ENCODE data around the gene SORCS2.

The SORCS2 gene

GRCh38 chr4:7661066-7661748 is 468.9 kb downstream of the SORCS2 start:
- H3K27ac Mint-ChIP-seq, result no peak overlapping the region
- no peaks in the 10 kb centered on the region for H3K27me3 Mint-ChIP-seq (ENCODE audit: low read depth)
- no peaks in the 10 kb centered on the region for H3K4me1 Mint-ChIP-seq (ENCODE audit: low read depth)
- H3K4me3 Mint-ChIP-seq, result no peak overlapping the region
- no peak for DNase-seq (ENCODE audit: low spot score)
- no peaks in the 10 kb centered on the region for H3K9me3 Mint-ChIP-seq
- no peaks in the 10 kb centered on the region for H3K36me3 Mint-ChIP-seq (ENCODE audit: low read depth)

- DNase-seq (ENCODE audit: low spot score), result no peak
- Mint-ChIP-seq H3K4me1 (ENCODE audit: low read depth) (no peaks in the 10 kb centered on the region), H3K27ac (no peak overlapping the region), H3K27me3 (ENCODE audit: low read depth) (no peaks in the 10 kb centered on the region), H3K36me3 (ENCODE audit: low read depth) (no peaks in the 10 kb centered on the region), H3K9me3 (no peaks in the 10 kb centered on the region), H3K4me3 (no peak overlapping the region)
These were observed 469.6 kb downstream of the SORCS2 start for GRCh38 chr4:7661846-7662506.

GRCh38 chr4:7662507-7662846 is 470.1 kb downstream of the SORCS2 start:
- Mint-ChIP-seq H3K27ac (no peak overlapping the region), H3K27me3 (ENCODE audit: low read depth) (no peaks in the 10 kb centered on the region), H3K4me1 (ENCODE audit: low read depth) (no peaks in the 10 kb centered on the region), H3K36me3 (ENCODE audit: low read depth) (no peaks in the 10 kb centered on the region), H3K9me3 (no peaks in the 10 kb centered on the region), H3K4me3 (no peak overlapping the region)
- DNase-seq (ENCODE audit: low spot score), result no peak

GRCh38 chr4:7663075-7663541 is 470.8 kb downstream of the SORCS2 start:
- H3K4me1 Mint-ChIP-seq (ENCODE audit: low read depth), result no peaks in the 10 kb centered on the region
- peaks cover 2% of the 10 kb centered on the region for H3K27me3 Mint-ChIP-seq (ENCODE audit: low read depth)
- no peaks in the 10 kb centered on the region for H3K9me3 Mint-ChIP-seq
- no peak overlapping the region for H3K4me3 Mint-ChIP-seq
- no peaks in the 10 kb centered on the region for H3K36me3 Mint-ChIP-seq (ENCODE audit: low read depth)
- H3K27ac Mint-ChIP-seq, result no peak overlapping the region
- no peak for DNase-seq (ENCODE audit: low spot score)

- Mint-ChIP-seq H3K4me1 (ENCODE audit: low read depth) (no peaks in the 10 kb centered on the region), H3K36me3 (ENCODE audit: low read depth) (no peaks in the 10 kb centered on the region), H3K27ac (no peak overlapping the region), H3K9me3 (no peaks in the 10 kb centered on the region), H3K4me3 (no peak overlapping the region), H3K27me3 (ENCODE audit: low read depth) (peaks cover 3% of the 10 kb centered on the region)
- DNase-seq (ENCODE audit: low spot score), result no peak
These were observed 471.8 kb downstream of the SORCS2 start for GRCh38 chr4:7664106-7664505.

GRCh38 chr4:7665321-7665720 is 473.0 kb downstream of the SORCS2 start:
- H3K4me3 Mint-ChIP-seq, result no peak overlapping the region
- no peaks in the 10 kb centered on the region for H3K4me1 Mint-ChIP-seq (ENCODE audit: low read depth)
- H3K36me3 Mint-ChIP-seq (ENCODE audit: low read depth), result no peaks in the 10 kb centered on the region
- H3K9me3 Mint-ChIP-seq, result no peaks in the 10 kb centered on the region
- H3K27ac Mint-ChIP-seq, result no peak overlapping the region
- DNase-seq (ENCODE audit: low spot score), result no peak
- peaks cover 3% of the 10 kb centered on the region for H3K27me3 Mint-ChIP-seq (ENCODE audit: low read depth)

GRCh38 chr4:7666011-7666410 is 473.7 kb downstream of the SORCS2 start:
- H3K4me3 Mint-ChIP-seq, result no peak overlapping the region
- H3K27ac Mint-ChIP-seq, result no peak overlapping the region
- no peak for DNase-seq (ENCODE audit: low spot score)
- H3K4me1 Mint-ChIP-seq (ENCODE audit: low read depth), result no peaks in the 10 kb centered on the region
- no peaks in the 10 kb centered on the region for H3K9me3 Mint-ChIP-seq
- H3K27me3 Mint-ChIP-seq (ENCODE audit: low read depth), result peaks cover 3% of the 10 kb centered on the region
- H3K36me3 Mint-ChIP-seq (ENCODE audit: low read depth), result no peaks in the 10 kb centered on the region

- Mint-ChIP-seq H3K27ac (no peak overlapping the region), H3K36me3 (ENCODE audit: low read depth) (no peaks in the 10 kb centered on the region), H3K27me3 (ENCODE audit: low read depth) (peaks cover 7% of the 10 kb centered on the region), H3K4me1 (ENCODE audit: low read depth) (no peaks in the 10 kb centered on the region), H3K4me3 (no peak overlapping the region), H3K9me3 (no peaks in the 10 kb centered on the region)
- no peak for DNase-seq (ENCODE audit: low spot score)
These were observed 474.4 kb downstream of the SORCS2 start for GRCh38 chr4:7666744-7667143.

- H3K9me3 Mint-ChIP-seq, result no peaks in the 10 kb centered on the region
- no peaks in the 10 kb centered on the region for H3K4me1 Mint-ChIP-seq (ENCODE audit: low read depth)
- DNase-seq (ENCODE audit: low spot score), result no peak
- peaks cover 11% of the 10 kb centered on the region for H3K27me3 Mint-ChIP-seq (ENCODE audit: low read depth)
- no peak overlapping the region for H3K27ac Mint-ChIP-seq
- no peak overlapping the region for H3K4me3 Mint-ChIP-seq
- H3K36me3 Mint-ChIP-seq (ENCODE audit: low read depth), result no peaks in the 10 kb centered on the region
These were observed 475.9 kb downstream of the SORCS2 start for GRCh38 chr4:7668271-7668670.

- Mint-ChIP-seq H3K4me1 (ENCODE audit: low read depth) (no peaks in the 10 kb centered on the region), H3K27me3 (ENCODE audit: low read depth) (peaks cover 11% of the 10 kb centered on the region), H3K36me3 (ENCODE audit: low read depth) (no peaks in the 10 kb centered on the region), H3K27ac (no peak overlapping the region), H3K9me3 (no peaks in the 10 kb centered on the region), H3K4me3 (no peak overlapping the region)
- no peak for DNase-seq (ENCODE audit: low spot score)
These were observed 476.5 kb downstream of the SORCS2 start for GRCh38 chr4:7668826-7669225.

- Mint-ChIP-seq H3K27me3 (ENCODE audit: low read depth) (peaks cover 11% of the 10 kb centered on the region), H3K4me3 (no peak overlapping the region), H3K36me3 (ENCODE audit: low read depth) (no peaks in the 10 kb centered on the region), H3K4me1 (ENCODE audit: low read depth) (no peaks in the 10 kb centered on the region), H3K27ac (no peak overlapping the region), H3K9me3 (no peaks in the 10 kb centered on the region)
- DNase-seq (ENCODE audit: low spot score), result no peak
These were observed 480.3 kb downstream of the SORCS2 start for GRCh38 chr4:7672601-7673000.

- no peak for DNase-seq (ENCODE audit: low spot score)
- Mint-ChIP-seq H3K27me3 (ENCODE audit: low read depth) (peaks cover 8% of the 10 kb centered on the region), H3K9me3 (no peaks in the 10 kb centered on the region), H3K36me3 (ENCODE audit: low read depth) (no peaks in the 10 kb centered on the region), H3K4me1 (ENCODE audit: low read depth) (no peaks in the 10 kb centered on the region), H3K27ac (no peak overlapping the region), H3K4me3 (no peak overlapping the region)
These were observed 480.8 kb downstream of the SORCS2 start for GRCh38 chr4:7673121-7673520.

- Mint-ChIP-seq H3K36me3 (ENCODE audit: low read depth) (no peaks in the 10 kb centered on the region), H3K27me3 (ENCODE audit: low read depth) (peaks cover 7% of the 10 kb centered on the region), H3K4me1 (ENCODE audit: low read depth) (no peaks in the 10 kb centered on the region), H3K4me3 (no peak overlapping the region), H3K9me3 (no peaks in the 10 kb centered on the region), H3K27ac (no peak overlapping the region)
- no peak for DNase-seq (ENCODE audit: low spot score)
These were observed 482.4 kb downstream of the SORCS2 start for GRCh38 chr4:7674706-7675105.

- Mint-ChIP-seq H3K4me1 (ENCODE audit: low read depth) (no peaks in the 10 kb centered on the region), H3K36me3 (ENCODE audit: low read depth) (no peaks in the 10 kb centered on the region), H3K27me3 (ENCODE audit: low read depth) (peaks cover 7% of the 10 kb centered on the region), H3K9me3 (no peaks in the 10 kb centered on the region), H3K27ac (no peak overlapping the region), H3K4me3 (no peak overlapping the region)
- no peak for DNase-seq (ENCODE audit: low spot score)
These were observed 482.8 kb downstream of the SORCS2 start for GRCh38 chr4:7675136-7675535.
